Measurements from ENCODE around the gene LIM2. TPM values are rescaled to one million over a fixed set of nuclear protein-coding genes. Genes with fewer than 3 reads are reported as not detected.
"Not testable (repeated sequence)": the region's sequence is repeated elsewhere in the genome, so short reads cannot be mapped to it uniquely, and the experiment has no call there.

LIM2 gene
- total and polyA plus RNA-seq, 7 experiments from 2014 or later, result 1.2 TPM; not detected in 6

DNA sequence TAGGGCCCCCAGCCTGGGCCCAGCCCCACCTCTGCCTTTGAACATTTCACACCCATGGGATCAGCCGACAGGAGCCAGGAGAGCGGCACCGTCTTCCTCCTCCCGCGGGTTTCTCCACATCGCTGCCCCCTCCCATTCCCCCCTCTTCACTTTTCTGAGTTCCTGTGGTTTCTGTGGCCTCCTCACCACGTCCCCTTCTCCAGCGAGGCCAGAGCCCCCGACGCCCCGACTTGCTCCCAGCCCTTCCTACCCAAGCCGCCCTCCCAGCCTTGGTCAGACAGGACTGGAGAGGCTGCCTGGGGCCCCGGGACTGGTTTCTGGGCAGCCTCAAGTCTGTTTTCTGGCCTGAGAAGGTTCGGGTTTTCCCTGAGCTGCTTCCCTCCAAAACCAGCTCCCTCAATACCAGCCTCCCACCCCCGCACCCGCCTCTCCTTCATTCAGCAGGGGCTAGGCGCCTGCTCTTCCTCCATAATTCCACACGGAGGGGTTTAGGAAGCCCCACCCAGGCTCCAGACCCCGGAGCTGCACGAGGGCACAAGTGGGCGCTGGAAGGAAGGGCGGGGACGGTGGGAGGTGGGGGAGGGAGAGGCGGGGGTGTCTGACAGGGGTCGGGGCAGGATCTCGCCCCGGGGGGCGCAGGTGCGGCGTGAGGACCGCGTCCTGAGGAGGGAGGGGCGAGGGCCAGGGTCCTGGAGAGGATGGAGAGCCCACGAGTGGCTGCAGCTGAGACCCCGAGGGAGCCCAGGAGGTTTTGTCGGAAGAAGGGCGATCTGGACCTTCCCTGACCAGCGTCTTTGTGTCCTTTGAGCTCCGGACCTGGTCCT lies 33.7 kb upstream of the LIM2 start:
- H3K4me1 ChIP-seq (ENCODE audit: control insufficient read depth in 2 of 2, insufficient read depth in 2 of 2, low read length in 2 of 2), result no peaks in the 10 kb centered on the region
- Mint-ChIP-seq H3K9me3 (peaks cover 0 to 8% (median 0%) of the 10 kb centered on the region in 11 donors), H3K27me3 (peaks cover 19 to 37% (median 30%) of the 10 kb centered on the region in 5 donors), H3K27ac (no peak overlapping the region), H3K4me3 (peak overlapping the region in 1 of 10 donors; percentile 4), H3K4me1 (peaks cover 0 to 12% (median 0%) of the 10 kb centered on the region in 7 donors), H3K36me3 (no peaks in the 10 kb centered on the region)
- ChIA-PET CTCF (interaction anchor here (0.6 to 4.8 kb wide), 10 partner anchors 17 to 237 kb away, joined by 3 to 36 read pairs (median 4); no protein-coding TSS in a partner anchor), POLR2A (interaction anchor here (1.0 kb wide), 1 partner anchor 291 kb away, joined by 3 read pairs; no protein-coding TSS in a partner anchor)
- H3K9me3 ChIP-seq (ENCODE audit: control insufficient read depth in 2 of 3, low read length in 3 of 3), result no peaks in the 10 kb centered on the region
- ATAC-seq (no peak), DNase-seq (no peak)
- H3K4me3 ChIP-seq (ENCODE audit: low read length), result no peak overlapping the region
- intact Hi-C loops (cut with micrococcal nuclease), result loop anchor here (1.0 to 5.0 kb wide), 6 partner anchors 20 to 236 kb away; no protein-coding TSS in a partner anchor
- no peaks in the 10 kb centered on the region for H3K27me3 ChIP-seq (ENCODE audit: control insufficient read depth in 2 of 2, insufficient read depth in 2 of 2, low read length in 2 of 2)
- no peak overlapping the region for H3K27ac ChIP-seq (ENCODE audit: low read depth, low read length)
- no peaks in the 10 kb centered on the region for H3K36me3 ChIP-seq (ENCODE audit: control insufficient read depth in 2 of 3, insufficient read depth in 3 of 3, low read length in 3 of 3)

DNA sequence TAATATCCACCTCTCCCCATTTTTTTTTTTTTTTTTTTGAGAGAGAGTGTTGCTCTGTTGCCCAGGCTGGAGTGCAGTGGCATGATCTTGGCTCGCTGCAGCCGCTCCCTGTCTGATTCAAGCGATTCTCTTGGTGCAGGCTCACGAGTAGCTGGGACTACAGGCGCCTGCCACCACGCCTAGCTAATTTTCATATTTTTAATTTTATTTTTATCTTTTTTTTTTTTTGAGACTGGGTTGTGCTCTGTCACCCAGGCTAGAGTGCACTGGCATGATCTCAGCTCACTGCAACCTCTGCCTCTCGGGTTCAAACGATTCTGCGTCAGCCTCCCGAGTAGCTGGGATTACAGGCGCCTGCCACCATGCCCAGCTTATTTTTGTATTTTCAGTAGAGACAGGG lies 32.7 kb upstream of the LIM2 start:
- peaks cover 0 to 12% (median 0%) of the 10 kb centered on the region in 7 donors for H3K4me1 Mint-ChIP-seq
- H3K27me3 Mint-ChIP-seq, result peaks cover 16 to 37% (median 30%) of the 10 kb centered on the region in 5 donors
- intact Hi-C loops (cut with micrococcal nuclease), result loop anchor here in 1 of 2 donors (5.0 kb wide), 1 partner anchor 187 kb away; no protein-coding TSS in a partner anchor
- CTCF ChIA-PET, result interaction anchor here (0.7 to 4.8 kb wide), 9 partner anchors 18 to 276 kb away, joined by 3 to 36 read pairs (median 4); no protein-coding TSS in a partner anchor
- H3K36me3 ChIP-seq (ENCODE audit: control insufficient read depth in 2 of 3, insufficient read depth in 3 of 3, low read length in 3 of 3); H3K9me3 Mint-ChIP-seq; ATAC-seq; POLR2A ChIA-PET; H3K27ac Mint-ChIP-seq; H3K36me3 Mint-ChIP-seq; H3K9me3 ChIP-seq (ENCODE audit: control insufficient read depth in 2 of 3, low read length in 3 of 3); H3K4me1 ChIP-seq (ENCODE audit: control insufficient read depth in 2 of 2, insufficient read depth in 2 of 2, low read length in 2 of 2); H3K4me3 ChIP-seq (ENCODE audit: low read length); H3K4me3 Mint-ChIP-seq; DNase-seq; H3K27ac ChIP-seq (ENCODE audit: low read depth, low read length); H3K27me3 ChIP-seq (ENCODE audit: control insufficient read depth in 2 of 2, insufficient read depth in 2 of 2, low read length in 2 of 2): not testable (repeated sequence)

DNA sequence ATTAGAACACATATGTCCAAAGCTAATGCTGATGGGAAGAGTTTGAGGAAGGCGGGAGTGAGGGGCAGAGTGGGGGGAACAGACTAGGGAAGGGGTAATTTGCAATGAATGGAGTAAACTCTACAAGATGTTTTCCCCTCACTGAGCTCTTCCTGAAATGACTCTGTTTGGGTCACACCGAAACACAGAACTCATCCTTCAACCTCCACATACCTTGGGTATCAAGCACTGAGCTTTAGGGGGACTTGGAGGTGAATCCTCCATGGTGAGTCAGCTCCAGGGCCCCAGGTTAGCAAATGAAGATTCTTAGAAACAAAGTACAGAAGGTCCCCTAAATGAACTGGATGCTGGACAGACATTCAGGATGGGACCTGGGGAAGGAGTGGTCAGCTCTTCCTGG lies 30.9 kb upstream of the LIM2 start:
- no peak for ATAC-seq
- CTCF ChIA-PET, result interaction anchor here (1.7 to 2.4 kb wide), 2 partner anchors 55 to 96 kb away, joined by 5 to 9 read pairs; no protein-coding TSS in a partner anchor
- H3K4me1 Mint-ChIP-seq, result peaks cover 0 to 12% (median 0%) of the 10 kb centered on the region in 7 donors
- no peak overlapping the region for H3K4me3 Mint-ChIP-seq
- intact Hi-C loops (cut with micrococcal nuclease), result no loop called here
- Histone ChIP-seq H3K4me3 (ENCODE audit: low read length) (no peak overlapping the region), H3K27me3 (ENCODE audit: control insufficient read depth in 2 of 2, insufficient read depth in 2 of 2, low read length in 2 of 2) (no peaks in the 10 kb centered on the region), H3K4me1 (ENCODE audit: control insufficient read depth in 2 of 2, insufficient read depth in 2 of 2, low read length in 2 of 2) (no peaks in the 10 kb centered on the region), H3K9me3 (ENCODE audit: control insufficient read depth in 2 of 3, low read length in 3 of 3) (no peaks in the 10 kb centered on the region), H3K27ac (ENCODE audit: low read depth, low read length) (no peak overlapping the region), H3K36me3 (ENCODE audit: control insufficient read depth in 2 of 3, insufficient read depth in 3 of 3, low read length in 3 of 3) (no peaks in the 10 kb centered on the region)
- peaks cover 0 to 8% (median 0%) of the 10 kb centered on the region in 11 donors for H3K9me3 Mint-ChIP-seq
- POLR2A ChIA-PET, result no interaction called here
- no peaks in the 10 kb centered on the region for H3K36me3 Mint-ChIP-seq
- peaks cover 16 to 34% (median 30%) of the 10 kb centered on the region in 5 donors for H3K27me3 Mint-ChIP-seq
- no peak for DNase-seq
- H3K27ac Mint-ChIP-seq, result no peak overlapping the region

DNA sequence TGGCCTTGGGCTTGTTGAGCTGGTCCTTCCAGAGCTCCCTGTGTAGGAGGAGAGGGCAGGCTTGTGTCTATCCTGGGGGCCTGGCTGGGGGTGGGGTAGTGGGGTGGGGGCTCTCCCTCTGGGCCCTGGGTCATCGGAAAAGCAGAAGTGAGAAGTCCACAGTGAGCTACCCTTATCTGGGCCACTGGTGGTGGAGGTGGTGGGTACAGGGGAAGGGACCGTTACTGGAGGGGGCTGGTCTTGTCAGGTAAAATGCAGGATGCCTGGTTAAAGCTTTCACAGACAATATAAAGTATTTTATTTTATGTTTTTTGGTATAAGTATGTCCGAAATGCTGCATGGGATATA lies 30.0 kb upstream of the LIM2 start:
- Mint-ChIP-seq H3K4me3 (no peak overlapping the region), H3K36me3 (no peaks in the 10 kb centered on the region), H3K9me3 (peaks cover 0 to 7% (median 0%) of the 10 kb centered on the region in 11 donors), H3K27me3 (peaks cover 16 to 30% (median 24%) of the 10 kb centered on the region in 5 donors), H3K27ac (no peak overlapping the region), H3K4me1 (peaks cover 0 to 12% (median 0%) of the 10 kb centered on the region in 7 donors)
- no peaks in the 10 kb centered on the region for H3K9me3 ChIP-seq (ENCODE audit: control insufficient read depth in 2 of 3, low read length in 3 of 3)
- ChIA-PET CTCF (interaction anchor here (1.0 to 2.4 kb wide), 4 partner anchors 15 to 97 kb away, joined by 3 to 9 read pairs (median 4); no protein-coding TSS in a partner anchor), POLR2A (no interaction called here)
- DNase-seq (no peak), ATAC-seq (peak; percentile 31)
- intact Hi-C loops (cut with micrococcal nuclease), result no loop called here
- H3K36me3 ChIP-seq (ENCODE audit: control insufficient read depth in 2 of 3, insufficient read depth in 3 of 3, low read length in 3 of 3), result no peaks in the 10 kb centered on the region
- no peak overlapping the region for H3K4me3 ChIP-seq (ENCODE audit: low read length)
- no peaks in the 10 kb centered on the region for H3K27me3 ChIP-seq (ENCODE audit: control insufficient read depth in 2 of 2, insufficient read depth in 2 of 2, low read length in 2 of 2)
- H3K4me1 ChIP-seq (ENCODE audit: control insufficient read depth in 2 of 2, insufficient read depth in 2 of 2, low read length in 2 of 2), result no peaks in the 10 kb centered on the region
- H3K27ac ChIP-seq (ENCODE audit: low read depth, low read length), result no peak overlapping the region

DNA sequence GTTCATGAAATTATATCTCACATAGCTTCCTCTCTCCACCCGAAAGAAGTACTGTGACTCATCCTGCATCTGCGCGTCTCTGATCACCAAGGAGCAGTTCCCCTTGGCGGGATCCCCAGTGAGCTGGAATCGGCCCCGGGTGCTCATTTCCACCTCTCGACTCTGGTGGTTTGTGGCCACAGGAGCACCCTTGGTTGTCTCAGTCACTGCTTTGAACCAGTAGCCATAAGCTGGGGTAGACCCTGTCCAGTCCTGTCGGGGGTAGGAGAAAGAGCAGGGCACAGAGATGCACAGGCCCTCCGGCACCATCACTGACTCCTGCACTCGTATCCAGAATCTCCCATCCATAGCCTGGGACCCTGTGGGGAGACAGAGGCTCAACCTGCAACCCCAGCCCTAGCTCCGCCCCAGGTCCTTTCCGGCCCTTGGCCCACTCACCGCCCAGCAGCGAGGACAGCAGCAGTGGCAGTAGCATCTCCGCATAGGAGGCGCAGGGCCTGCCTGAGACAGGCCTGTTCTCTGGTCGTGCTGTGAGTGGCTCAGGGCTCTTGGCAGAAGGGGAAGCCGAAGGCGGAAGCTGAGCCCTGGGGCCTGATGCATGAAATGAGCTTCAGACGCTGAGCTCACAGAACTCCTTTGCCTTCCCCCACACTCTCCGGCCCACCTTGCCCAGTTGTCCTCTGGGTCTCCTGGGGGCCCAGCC lies 29.5 kb upstream of the LIM2 start, which contains the start of gene SIGLEC10:
Gene SIGLEC10 (minus strand): TSS at position 536 of the 703 bp plus-strand sequence. CDS start 61 bp downstream, at position 475.
- H3K27ac ChIP-seq (ENCODE audit: low read depth, low read length), result no peak within 1 kb of the TSS
- no peak within 1 kb of the TSS for H3K4me3 ChIP-seq (ENCODE audit: low read length)

DNA sequence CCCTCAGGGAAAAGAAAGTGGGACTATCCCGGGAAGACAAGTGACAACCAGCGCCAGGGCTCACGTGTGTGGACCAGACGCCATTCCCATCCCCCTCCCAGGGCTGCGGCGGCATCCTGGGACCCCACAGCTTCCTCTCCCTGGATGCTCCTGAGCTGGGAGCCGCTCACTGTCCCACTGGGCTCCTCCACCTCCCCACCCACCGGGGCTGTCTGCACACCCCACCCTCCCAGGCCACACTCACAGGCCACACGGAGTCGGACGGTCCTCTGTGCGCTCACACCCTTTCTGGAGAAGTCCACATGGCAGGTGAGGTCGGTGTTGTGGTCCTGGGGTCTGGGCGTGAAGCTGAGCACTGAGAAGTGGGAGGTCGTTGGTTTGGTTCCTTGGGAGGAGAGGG lies 28.6 kb upstream of the LIM2 start:
- H3K9me3 ChIP-seq (ENCODE audit: control insufficient read depth in 2 of 3, low read length in 3 of 3); H3K36me3 Mint-ChIP-seq; H3K4me1 Mint-ChIP-seq; H3K4me1 ChIP-seq (ENCODE audit: control insufficient read depth in 2 of 2, insufficient read depth in 2 of 2, low read length in 2 of 2); POLR2A ChIA-PET; H3K4me3 ChIP-seq (ENCODE audit: low read length); ATAC-seq; H3K36me3 ChIP-seq (ENCODE audit: control insufficient read depth in 2 of 3, insufficient read depth in 3 of 3, low read length in 3 of 3); H3K27ac Mint-ChIP-seq; intact Hi-C loops (cut with micrococcal nuclease); H3K27me3 ChIP-seq (ENCODE audit: control insufficient read depth in 2 of 2, insufficient read depth in 2 of 2, low read length in 2 of 2); H3K4me3 Mint-ChIP-seq; H3K9me3 Mint-ChIP-seq; DNase-seq; H3K27ac ChIP-seq (ENCODE audit: low read depth, low read length): not testable (repeated sequence)
- H3K27me3 Mint-ChIP-seq, result peaks cover 14 to 29% (median 19%) of the 10 kb centered on the region in 5 donors
- CTCF ChIA-PET, result interaction anchor here (0.8 to 1.7 kb wide), 2 partner anchors 23 to 38 kb away, joined by 3 read pairs; no protein-coding TSS in a partner anchor

More for the DNA sequence above, 29.5 kb upstream of the LIM2 start, which contains the start of gene SIGLEC10:
- Histone ChIP-seq H3K4me1 (ENCODE audit: control insufficient read depth in 2 of 2, insufficient read depth in 2 of 2, low read length in 2 of 2) (no peaks in the 10 kb centered on the region), H3K36me3 (ENCODE audit: control insufficient read depth in 2 of 3, insufficient read depth in 3 of 3, low read length in 3 of 3) (no peaks in the 10 kb centered on the region), H3K27me3 (ENCODE audit: control insufficient read depth in 2 of 2, insufficient read depth in 2 of 2, low read length in 2 of 2) (no peaks in the 10 kb centered on the region), H3K9me3 (ENCODE audit: control insufficient read depth in 2 of 3, low read length in 3 of 3) (no peaks in the 10 kb centered on the region)
- Mint-ChIP-seq H3K36me3 (no peaks in the 10 kb centered on the region), H3K27ac (peak within 1 kb of the TSS in 1 of 9 donors; percentile 48), H3K4me3 (peak within 1 kb of the TSS in 1 of 10 donors; percentile 37), H3K27me3 (peaks cover 14 to 27% (median 22%) of the 10 kb centered on the region in 5 donors), H3K9me3 (peaks cover 0 to 4% (median 0%) of the 10 kb centered on the region in 11 donors), H3K4me1 (peaks cover 0 to 12% (median 0%) of the 10 kb centered on the region in 7 donors)
- intact Hi-C loops (cut with micrococcal nuclease), result no loop called here
- ATAC-seq (peak; percentile 81), DNase-seq (peak in 1 of 9 donors; percentile 47)
- ChIA-PET POLR2A (no interaction called here), CTCF (interaction anchor here (0.8 to 1.7 kb wide), 4 partner anchors 14 to 54 kb away, joined by 3 read pairs; no protein-coding TSS in a partner anchor)
